Stimulated activated CD4-positive, alpha-beta T cell treated with anti-CD3 and anti-CD28 coated beads, TNF-alpha, amount 100 ng/mL, for 4 hours (primary cell): ENCODE data around the gene C10orf95.
"Not testable (repeated sequence)": the region's sequence is repeated elsewhere in the genome, so short reads cannot be mapped to it uniquely, and the experiment has no call there.

Experiments used
- DNase-seq, 3 experiments: peaks; one replicate each; pipeline ENCODE4 v3.0.0-alpha.2; 2020; ENCODE audit warnings: low read depth in 3 of 3

Gene C10orf95

GRCh38 chr10:102465466-102465865, 14.1 kb upstream of the C10orf95 start:
- DNase-seq: no peak

- DNase-seq: no peak
Observed at GRCh38 chr10:102463983-102464382, 12.6 kb upstream of the C10orf95 start.

GRCh38 chr10:102462512-102463054, 11.2 kb upstream of the C10orf95 start:
- DNase-seq: no peak

DNA sequence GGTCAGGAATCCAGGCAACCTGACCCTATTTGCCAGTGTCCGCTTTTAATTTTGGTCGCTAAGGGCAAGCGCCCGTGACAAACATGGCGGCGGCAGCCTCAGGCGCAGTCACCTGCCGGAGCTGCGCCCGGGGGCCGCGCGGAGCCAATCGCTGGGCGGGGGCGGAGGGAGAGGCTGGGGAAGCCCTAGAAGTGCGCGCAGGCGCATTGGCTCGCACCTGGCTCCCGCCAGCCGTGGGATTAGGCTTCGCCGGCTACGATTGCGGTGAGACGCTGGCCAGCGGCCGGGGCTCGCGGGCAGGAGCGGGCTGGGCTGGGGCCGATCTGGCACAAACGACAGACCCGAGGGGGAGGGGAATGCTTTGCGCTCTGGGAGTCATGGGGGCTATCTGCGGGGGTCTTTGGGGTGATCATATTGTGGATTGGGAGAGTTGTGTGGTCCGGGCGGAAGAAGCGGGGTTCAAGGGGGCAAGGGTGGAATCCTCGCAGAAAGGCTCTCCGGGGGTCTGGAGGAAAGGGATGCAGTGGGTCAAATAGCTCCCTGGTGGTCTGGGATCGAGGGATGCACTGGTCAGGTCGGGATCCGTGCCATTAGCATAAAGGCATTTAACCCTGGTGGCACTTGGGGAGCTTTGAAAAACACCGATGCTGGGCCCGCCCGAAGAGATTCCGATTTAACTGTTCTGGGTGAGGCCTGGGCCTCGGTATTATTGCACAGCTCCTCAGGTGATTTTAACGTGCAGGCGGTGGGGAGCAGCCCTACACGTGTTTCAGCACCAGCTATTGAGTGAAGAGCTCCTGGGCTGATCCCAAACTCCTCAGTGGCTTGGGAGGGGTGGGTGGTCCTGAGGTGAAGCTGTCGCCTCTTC, 10.1 kb upstream of the C10orf95 start:
- peak; percentile 89 to 93 (median 90) for DNase-seq

GRCh38 chr10:102460836-102461186, 9.5 kb upstream of the C10orf95 start:
- no peak for DNase-seq

DNA sequence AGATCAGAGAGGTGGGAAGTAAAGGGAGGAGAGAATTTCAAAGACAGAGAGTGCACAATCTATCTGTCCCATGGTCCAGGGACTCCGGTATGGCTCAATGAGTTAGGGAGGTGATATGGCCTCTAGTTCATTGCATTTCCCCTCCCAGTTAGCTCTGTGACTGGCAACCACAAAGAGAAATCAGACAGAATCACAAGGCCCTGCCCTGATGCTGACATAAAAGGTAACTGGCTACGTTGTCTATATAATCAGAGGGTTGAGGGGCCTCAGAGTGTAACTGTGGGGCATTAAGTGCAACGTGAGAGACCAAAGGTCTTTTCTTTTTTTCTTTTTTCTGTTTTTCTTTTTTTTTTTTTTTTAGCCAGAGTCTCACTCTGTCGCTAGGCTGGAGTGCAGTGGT, 7.3 kb upstream of the C10orf95 start:
- no peak for DNase-seq

- no peak for DNase-seq
Observed at GRCh38 chr10:102457591-102458150, 6.3 kb upstream of the C10orf95 start.

- no peak for DNase-seq
Observed at GRCh38 chr10:102455893-102456471, 4.6 kb upstream of the C10orf95 start.

GRCh38 chr10:102454662-102455487, 3.5 kb upstream of the C10orf95 start:
- not testable (repeated sequence) for DNase-seq

- no peak for DNase-seq
Observed at GRCh38 chr10:102453502-102453901, 2.2 kb upstream of the C10orf95 start.

DNA sequence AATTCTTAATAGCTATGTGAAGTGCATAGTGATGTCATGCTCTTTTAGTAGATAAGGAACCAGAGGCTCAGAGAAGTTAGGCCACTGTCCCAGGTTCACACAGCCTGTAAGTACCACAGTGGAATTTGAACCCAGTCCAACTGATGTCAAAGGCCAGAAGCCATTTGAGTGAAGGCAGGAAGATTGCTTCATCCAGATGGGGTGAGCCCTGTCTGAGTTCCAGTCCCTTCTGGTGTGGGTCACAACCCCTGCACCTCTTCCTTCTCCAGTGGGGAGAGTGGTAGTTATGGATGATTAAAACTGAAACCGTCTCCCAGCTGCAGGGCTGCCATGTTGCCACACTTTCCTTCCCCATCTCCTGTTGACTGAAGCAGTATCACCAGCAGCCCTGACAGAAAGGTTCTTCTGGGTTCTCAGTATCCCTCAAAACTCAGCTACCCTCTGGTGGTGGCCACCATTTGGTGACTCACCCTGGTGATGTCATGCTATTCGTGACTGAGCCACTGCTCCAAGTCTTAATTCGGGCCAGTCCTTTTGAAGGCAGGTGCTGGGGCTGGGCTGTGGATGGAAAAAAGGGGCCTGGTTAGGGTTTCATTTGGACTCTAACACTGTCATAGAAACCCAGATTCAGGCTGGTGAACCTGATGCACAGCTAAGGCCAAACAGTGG, 1.5 kb upstream of the C10orf95 start:
- peak in 1 of 3 experiments; percentile 31 for DNase-seq

DNA sequence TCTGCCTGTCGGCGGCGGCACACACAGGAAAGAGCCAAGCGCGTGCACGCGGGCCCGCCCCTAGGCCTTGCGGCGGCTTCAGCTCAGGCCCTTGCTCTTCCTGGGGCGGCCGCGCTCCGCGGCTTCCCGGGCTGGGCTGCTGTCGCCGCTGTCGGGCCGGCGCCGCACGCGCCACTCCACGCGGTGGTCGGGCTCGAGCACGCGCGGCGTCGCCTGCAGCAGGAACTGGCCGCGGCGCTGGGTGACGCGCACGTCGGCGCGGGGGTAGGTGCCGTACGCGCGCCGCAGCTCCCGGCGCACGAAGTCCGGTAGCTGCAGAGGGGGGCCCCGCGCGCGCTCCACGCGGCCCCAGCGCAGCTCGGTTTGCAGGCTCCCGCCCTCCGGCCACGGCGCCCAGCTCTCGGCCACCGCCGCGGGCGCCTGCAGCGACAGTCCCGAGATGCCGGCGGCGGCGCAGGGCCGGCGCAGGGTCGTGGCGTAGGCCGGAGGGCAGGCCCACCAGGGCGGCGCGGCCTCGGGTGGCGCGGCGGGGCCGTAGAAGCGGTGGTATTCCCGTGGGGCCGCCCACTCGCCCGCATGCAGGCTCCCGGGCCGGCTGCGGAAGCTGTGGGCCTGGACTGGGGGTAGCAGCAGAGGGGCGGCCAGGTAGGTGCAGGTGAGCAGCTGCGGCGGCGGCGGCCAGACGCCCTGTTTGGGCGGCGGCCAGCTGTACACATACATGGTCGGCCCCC, 804 bp downstream of the C10orf95 start:
- peak; percentile 61 to 73 (median 71) for DNase-seq

DNA sequence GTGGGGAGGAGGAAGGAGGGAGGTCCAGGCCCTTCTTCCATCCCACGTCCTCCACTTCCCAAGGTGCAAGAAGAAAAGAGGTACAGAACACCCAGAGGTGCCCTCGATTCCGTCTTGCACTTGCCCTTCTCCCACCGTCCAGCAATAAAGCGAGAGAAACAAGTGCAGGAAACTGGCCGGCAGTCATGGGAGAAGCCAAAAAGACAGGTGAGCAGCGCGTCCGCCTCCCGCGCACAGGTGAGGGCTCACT, 1.3 kb downstream of the C10orf95 start:
- DNase-seq: no peak

GRCh38 chr10:102449321-102450123, 1.8 kb downstream of the C10orf95 start:
- peak; percentile 60 to 80 (median 78) for DNase-seq

GRCh38 chr10:102444851-102445250, 6.5 kb downstream of the C10orf95 start:
- DNase-seq: no peak

DNA sequence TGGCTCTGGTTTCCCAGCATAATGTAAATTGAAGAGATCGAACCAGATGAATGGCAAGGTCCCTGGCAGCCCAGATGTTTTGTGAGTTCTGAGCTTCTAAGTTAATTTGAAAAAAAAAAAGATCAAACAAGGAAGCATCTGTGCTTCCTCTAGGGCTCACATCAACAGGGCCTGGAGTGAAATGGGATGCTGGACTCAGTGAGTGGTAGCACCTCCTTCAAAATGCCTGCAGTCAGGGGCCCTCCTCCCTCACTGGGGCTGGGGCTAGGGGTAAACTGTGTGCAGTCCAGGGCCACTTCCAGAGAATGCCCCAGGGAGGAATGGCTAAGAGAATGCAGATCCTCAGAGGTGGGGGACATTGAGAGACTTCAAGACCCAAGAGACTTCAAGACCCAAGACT, 13.0 kb downstream of the C10orf95 start:
- DNase-seq: no peak

DNA sequence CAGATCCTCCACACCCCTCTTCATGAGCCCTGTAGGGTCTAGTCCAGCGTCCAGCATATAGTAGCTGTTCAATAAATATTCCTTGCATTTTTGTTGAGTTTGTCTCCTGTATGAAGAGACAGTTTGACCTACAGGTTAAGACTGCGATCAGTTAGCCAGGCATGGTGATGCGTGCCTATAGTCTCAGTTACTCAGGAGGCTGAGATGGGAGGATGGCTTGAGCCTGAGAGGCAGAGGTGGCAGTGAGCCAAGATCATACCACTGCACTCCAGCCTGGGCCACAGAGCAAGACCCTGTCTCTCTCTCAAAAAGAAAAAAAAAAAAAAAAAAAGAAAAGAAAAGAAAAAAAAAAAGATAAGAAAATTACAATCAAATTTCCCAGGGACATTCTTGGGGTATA, 13.8 kb downstream of the C10orf95 start:
- DNase-seq: no peak

DNA sequence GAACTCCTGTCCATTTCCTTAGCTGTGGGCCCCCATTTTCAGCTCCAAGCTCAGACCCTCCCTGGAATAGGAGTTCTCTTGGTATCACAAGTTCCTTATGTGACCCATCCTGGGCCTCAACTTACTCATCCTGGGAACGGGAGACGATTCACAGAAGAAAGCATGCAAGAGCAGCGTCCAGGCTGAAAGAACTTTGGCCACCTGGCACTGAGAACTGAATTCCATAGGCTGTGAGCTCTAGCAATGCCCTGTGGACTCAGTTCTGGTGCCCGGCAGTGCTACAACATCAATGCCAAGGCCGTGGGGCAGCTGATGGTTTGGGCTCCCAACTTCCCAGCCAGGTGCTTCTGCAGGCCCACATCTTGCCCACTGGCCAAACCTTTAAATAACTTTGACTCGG, 15.0 kb downstream of the C10orf95 start:
- no peak for DNase-seq

- peak in 2 of 3 experiments; percentile 42 to 45 for DNase-seq
Observed at GRCh38 chr10:102435529-102436233, 15.7 kb downstream of the C10orf95 start.

GRCh38 chr10:102435133-102435497, 16.2 kb downstream of the C10orf95 start:
- DNase-seq: no peak
